ENCODE measurements around the gene ADM.

- no peak for TF ChIP-seq ATF3 (IDR thresholded peaks at IDR 0.05)
- TF ChIP-seq ZBTB33 (IDR thresholded peaks at IDR 0.05): no peak
- no peak for TF ChIP-seq CTCF (IDR thresholded peaks at IDR 0.05; ENCODE audit: low read depth, low read length, missing input control)
- TF ChIP-seq YY1 (IDR thresholded peaks at IDR 0.05): no peak
- no peak for TF ChIP-seq HNF4G (IDR thresholded peaks at IDR 0.05)
- no peak for TF ChIP-seq HNF4A (conservative IDR thresholded peaks at IDR 0.05)
- no peak for TF ChIP-seq RAD21 (IDR thresholded peaks at IDR 0.05)
- no peak for TF ChIP-seq GABPA (IDR thresholded peaks at IDR 0.05 in 1 of 2, conservative IDR thresholded peaks at IDR 0.05 in 1 of 2)
Observed at GRCh38 chr11:10263929-10264328, 40.9 kb upstream of the ADM start.

Data from liver (tissue), 3 donors.